GM23248 (cell line): ENCODE data around the gene TAMALIN. TPM values are rescaled to one million over a fixed set of nuclear protein-coding genes. Genes with fewer than 3 reads are reported as not detected.
"Not testable (repeated sequence)": the region's sequence is repeated elsewhere in the genome, so short reads cannot be mapped to it uniquely, and the experiment has no call there.

ENCODE experiments used
- DNase-seq: peaks from one replicate; pipeline ENCODE4 v3.0.0-alpha.2; 2015
- H2AFZ ChIP-seq: fragments of 200-600 bp; sonication (generic); 2 replicates; pipeline ENCODE4 v1.6.1; 2016; ENCODE audit warnings: antibody characterized with exemption
- H3F3A ChIP-seq: fragments of 200-600 bp; sonication (generic); 2 replicates; pipeline ENCODE4 v1.6.1; 2016; ENCODE audit warnings: mild to moderate bottlenecking, antibody characterized with exemption, mixed run types; ENCODE audit not compliant: insufficient read depth
- H3K27ac ChIP-seq: fragments of 200-600 bp; sonication (generic); 2 replicates; pipeline ENCODE4 v1.5.1; 2016; ENCODE audit warnings: mild to moderate bottlenecking
- H3K27me3 ChIP-seq: fragments of 200-600 bp; sonication (generic); replicated peaks from 2 replicates; pipeline ENCODE4 v1.6.1; 2016; ENCODE audit warnings: mild to moderate bottlenecking; ENCODE audit not compliant: insufficient read depth
- H3K36me3 ChIP-seq: fragments of 200-600 bp; sonication (generic); 2 replicates; pipeline ENCODE4 v1.6.1; 2016; ENCODE audit warnings: low read depth, mild to moderate bottlenecking
- H3K4me1 ChIP-seq: fragments of 200-600 bp; sonication (generic); 2 replicates; pipeline ENCODE4 v1.6.1; 2016; ENCODE audit warnings: mild to moderate bottlenecking; ENCODE audit not compliant: insufficient read depth
- H3K4me2 ChIP-seq: fragments of 200-600 bp; sonication (generic); one replicate; pipeline ENCODE4 v1.6.1; 2016; ENCODE audit warnings: mild to moderate bottlenecking; ENCODE audit not compliant: unreplicated experiment
- H3K4me3 ChIP-seq: fragments of 200-600 bp; sonication (generic); 2 replicates; pipeline ENCODE4 v1.5.1; 2016; ENCODE audit warnings: mild to moderate bottlenecking
- H3K79me2 ChIP-seq: fragments of 200-600 bp; sonication (generic); 2 replicates; pipeline ENCODE4 v1.6.1; 2016; ENCODE audit warnings: mild to moderate bottlenecking; ENCODE audit not compliant: insufficient read depth
- H3K9ac ChIP-seq: fragments of 200-600 bp; sonication (generic); 2 replicates; pipeline ENCODE4 v1.6.1; 2016; ENCODE audit warnings: mild to moderate bottlenecking
- H3K9me2 ChIP-seq: fragments of 200-600 bp; sonication (generic); 2 replicates; pipeline ENCODE4 v1.6.1; 2016; ENCODE audit warnings: mixed run types, mild to moderate bottlenecking, moderate library complexity; ENCODE audit not compliant: insufficient read depth
- H3K9me3 ChIP-seq: fragments of 200-600 bp; sonication (generic); one replicate; pipeline ENCODE4 v1.6.1; 2017; ENCODE audit warnings: low read depth
- H4K20me1 ChIP-seq: fragments of 200-600 bp; sonication (generic); 2 replicates; pipeline ENCODE4 v1.6.0; 2016; ENCODE audit not compliant: insufficient read depth
- EZH2 ChIP-seq: fragments of 200-600 bp; sonication (generic); IDR thresholded peaks from 2 replicates; pipeline ENCODE4 v1.6.1; 2018; ENCODE audit warnings: antibody characterized with exemption, mild to moderate bottlenecking; ENCODE audit not compliant: insufficient read depth, poor library complexity, severe bottlenecking
- EZH2phosphoT487 ChIP-seq: fragments of 200-600 bp; sonication (generic); IDR thresholded peaks from 2 replicates; pipeline ENCODE4 v1.6.1; 2018; ENCODE audit warnings: antibody characterized with exemption, moderate library complexity, mild to moderate bottlenecking, low read depth; ENCODE audit not compliant: insufficient read depth
- WGBS, 2 experiments: methylation state at CpG; one replicate each; pipeline ENCODE4 v1.1.6; 2015 to 2017; ENCODE audit warnings: low lambda C conversion rate in 2 of 2, low coverage in 1 of 2; ENCODE audit errors: missing lambda C conversion rate in 2 of 2; 5-methylcytosine and 5-hydroxymethylcytosine counted together
- in situ Hi-C: fragments of 300-500 bp; cut with MboI; formaldehyde crosslinking; loops from 2 replicates; pipeline ENCODE4 v1.15.0; 2020
- polyA plus RNA-seq: library from polyadenylated mRNA; unstranded; fragments of >200 nt; fragmentation: Nextera tagmentation; extraction: Ambion mirVana; gene quantifications from 2 replicates; pipeline ENCODE4 v1.2.1, GENCODE V29; 2016
- total RNA-seq: library from RNA; depleted of rRNA; stranded (reverse); fragments of >200 nt; shearing (Covaris generic); gene quantifications from 2 replicates; pipeline ENCODE4 v1.2.3, GENCODE V29; 2014

The TAMALIN gene
- total and polyA plus RNA-seq, 2 experiments from 2014 or later = 2.2 TPM; not detected in 1

GRCh38 chr12:51976376-51977160 is 30.2 kb upstream of the TAMALIN start:
- DNase-seq = peak; percentile 88
- Histone ChIP-seq H3K36me3 (no peaks in the 10 kb centered on the region), H3K4me1 (peaks cover 86% of the 10 kb centered on the region), H3K4me2 (peak overlapping the region; percentile 62), H2AFZ (no peak overlapping the region), H3F3A (peaks cover 71% of the 10 kb centered on the region), H3K79me2 (peaks cover 56% of the 10 kb centered on the region), H3K9ac (peak overlapping the region; percentile 16), H3K4me3 (0 out of 2 replicates have a peak overlapping the region, but pooled peaks have one; percentile 7), H3K27me3 (no peaks in the 10 kb centered on the region), H3K9me2 (no peaks in the 10 kb centered on the region), H3K27ac (peak overlapping the region; percentile 85), H3K9me3 (no peaks in the 10 kb centered on the region), H4K20me1 (no peaks in the 10 kb centered on the region)
- no peak for TF ChIP-seq EZH2
- no peak for TF ChIP-seq EZH2phosphoT487
- WGBS, 2 experiments = 82 to 84% methylated on average over 10 of the region's 10 CpGs
- in situ Hi-C loops = no loop called here

GRCh38 chr12:51977320-51977753 is 29.4 kb upstream of the TAMALIN start:
- peak overlapping the region; percentile 44 for H3K9ac ChIP-seq
- in situ Hi-C loops = no loop called here

GRCh38 chr12:51979306-51979705 is 27.4 kb upstream of the TAMALIN start:
- H3K36me3 ChIP-seq = peaks cover 13% of the 10 kb centered on the region; the same call in 1 of the 2 replicates
- DNase-seq = peak; percentile 71
- H3K4me2 ChIP-seq = peak overlapping the region; percentile 72

More at GRCh38 chr12:51977320-51977753, 29.4 kb upstream of the TAMALIN start:
- WGBS, 2 experiments = 89 to 93% methylated on average over 8 of the region's 8 CpGs
- no peak for TF ChIP-seq EZH2
- TF ChIP-seq EZH2phosphoT487 = no peak
- peak; percentile 29 for DNase-seq
- no peak overlapping the region for H2AFZ ChIP-seq
- 0 out of 2 replicates have a peak, but pooled peaks cover under 1% of the 10 kb centered on the region for H3K36me3 ChIP-seq
- H3K79me2 ChIP-seq = peaks cover 53% of the 10 kb centered on the region
- no peaks in the 10 kb centered on the region for H4K20me1 ChIP-seq
- peak overlapping the region; percentile 85 for H3K27ac ChIP-seq
- 0 out of 2 replicates have a peak overlapping the region, but pooled peaks have one; percentile 7 for H3K4me3 ChIP-seq
- no peaks in the 10 kb centered on the region for H3K9me2 ChIP-seq
- no peaks in the 10 kb centered on the region for H3K9me3 ChIP-seq
- H3K27me3 ChIP-seq = no peaks in the 10 kb centered on the region
- peaks cover 64% of the 10 kb centered on the region for H3F3A ChIP-seq
- peaks cover 78% of the 10 kb centered on the region for H3K4me1 ChIP-seq
- peak overlapping the region; percentile 62 for H3K4me2 ChIP-seq

GRCh38 chr12:51980051-51980808 is 26.5 kb upstream of the TAMALIN start:
- peak overlapping the region; percentile 41 for H3K4me3 ChIP-seq
- no peak overlapping the region for H2AFZ ChIP-seq
- no peaks in the 10 kb centered on the region for H3K9me2 ChIP-seq
- TF ChIP-seq EZH2 (no peak), EZH2phosphoT487 (no peak)
- peak; percentile 81 for DNase-seq
- H3K9me3 ChIP-seq = no peaks in the 10 kb centered on the region
- peak overlapping the region; percentile 15; the same call in 1 of the 2 replicates for H3K9ac ChIP-seq
- peaks cover 22% of the 10 kb centered on the region; the same call in 1 of the 2 replicates for H3K36me3 ChIP-seq
- in situ Hi-C loops = no loop called here
- peak overlapping the region; percentile 63 for H3K27ac ChIP-seq
- peaks cover 49% of the 10 kb centered on the region for H3K4me1 ChIP-seq
- peaks cover 38% of the 10 kb centered on the region for H3F3A ChIP-seq
- WGBS, 2 experiments = 48 to 50% methylated on average over 7 of the region's 7 CpGs
- peaks cover 36% of the 10 kb centered on the region for H3K79me2 ChIP-seq
- H4K20me1 ChIP-seq = no peaks in the 10 kb centered on the region
- no peaks in the 10 kb centered on the region for H3K27me3 ChIP-seq
- peak overlapping the region; percentile 72 for H3K4me2 ChIP-seq

More at GRCh38 chr12:51979306-51979705, 27.4 kb upstream of the TAMALIN start:
- Histone ChIP-seq H3K27ac (peak overlapping the region; percentile 63), H3K9ac (peak overlapping the region; percentile 15; the same call in 1 of the 2 replicates), H3F3A (peaks cover 46% of the 10 kb centered on the region), H3K4me3 (peak overlapping the region; percentile 41), H3K4me1 (peaks cover 58% of the 10 kb centered on the region), H3K79me2 (peaks cover 45% of the 10 kb centered on the region)
- H3K27me3 ChIP-seq, H3K9me2 ChIP-seq, H4K20me1 ChIP-seq, H2AFZ ChIP-seq, in situ Hi-C loops, H3K9me3 ChIP-seq: not testable (repeated sequence)
- WGBS, 2 experiments = 45 to 60% methylated on average over 4 to 5 of the region's 5 CpGs
